ENCODE results near the gene PLCG2.
A peak's percentile ranks its signal among the peaks of the same experiment; 100 is the strongest.

GRCh38 chr16:81885976-81886586, 107.0 kb downstream of the PLCG2 start:
- peak; percentile 25 for TF ChIP-seq CTCF (IDR thresholded peaks at IDR 0.05; ENCODE audit: poor library complexity, severe bottlenecking)
- no peak for TF ChIP-seq EZH2 (IDR thresholded peaks at IDR 0.05; ENCODE audit: borderline replicate concordance, insufficient read depth, low read length, poor library complexity, severe bottlenecking)
- no peak for TF ChIP-seq RAD21 (conservative IDR thresholded peaks at IDR 0.05)
- TF ChIP-seq EP300 (conservative IDR thresholded peaks at IDR 0.05; ENCODE audit: poor library complexity, severe bottlenecking) = no peak
